Stimulated activated CD8-positive, alpha-beta memory T cell treated with anti-CD3 and anti-CD28 coated beads, Interleukin-15, amount 100 ng/mL, for 4 hours (primary cell): ENCODE measurements around the gene SHTN1.

ENCODE experiments used
- DNase-seq, 2 donors: peaks; one replicate each; pipeline ENCODE4 v3.0.0-alpha.2; 2020; ENCODE audit warnings: low read depth in 2 of 2

The SHTN1 gene, protein sequence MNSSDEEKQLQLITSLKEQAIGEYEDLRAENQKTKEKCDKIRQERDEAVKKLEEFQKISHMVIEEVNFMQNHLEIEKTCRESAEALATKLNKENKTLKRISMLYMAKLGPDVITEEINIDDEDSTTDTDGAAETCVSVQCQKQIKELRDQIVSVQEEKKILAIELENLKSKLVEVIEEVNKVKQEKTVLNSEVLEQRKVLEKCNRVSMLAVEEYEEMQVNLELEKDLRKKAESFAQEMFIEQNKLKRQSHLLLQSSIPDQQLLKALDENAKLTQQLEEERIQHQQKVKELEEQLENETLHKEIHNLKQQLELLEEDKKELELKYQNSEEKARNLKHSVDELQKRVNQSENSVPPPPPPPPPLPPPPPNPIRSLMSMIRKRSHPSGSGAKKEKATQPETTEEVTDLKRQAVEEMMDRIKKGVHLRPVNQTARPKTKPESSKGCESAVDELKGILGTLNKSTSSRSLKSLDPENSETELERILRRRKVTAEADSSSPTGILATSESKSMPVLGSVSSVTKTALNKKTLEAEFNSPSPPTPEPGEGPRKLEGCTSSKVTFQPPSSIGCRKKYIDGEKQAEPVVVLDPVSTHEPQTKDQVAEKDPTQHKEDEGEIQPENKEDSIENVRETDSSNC

DNA sequence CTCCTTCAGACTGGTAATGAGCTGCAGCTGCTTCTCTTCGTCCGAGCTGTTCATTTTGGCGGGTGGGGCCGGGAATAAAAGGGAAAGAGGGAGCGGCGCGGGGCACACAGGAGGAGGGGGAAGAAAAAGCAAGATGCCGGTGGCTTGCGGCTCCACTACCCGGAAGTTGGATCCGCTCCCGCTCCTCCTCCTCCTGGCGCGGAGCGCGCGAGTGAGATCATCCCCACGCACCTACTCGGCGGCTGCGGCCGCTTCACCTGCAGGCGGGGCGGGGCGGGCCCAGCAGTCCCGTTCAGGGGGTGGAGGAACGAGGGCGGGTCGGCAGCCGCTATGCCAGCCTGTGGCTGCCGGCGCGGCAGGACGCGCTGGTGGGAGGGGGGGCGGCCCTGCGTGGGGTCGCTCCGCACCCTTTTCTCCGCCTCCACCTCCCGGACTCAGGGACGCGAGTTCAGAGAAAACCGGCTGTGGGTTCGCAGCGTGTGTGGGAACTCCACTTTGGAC is at the start of gene SHTN1:
SHTN1 (minus strand) TSS at position 162 of the 501 bp plus-strand sequence; CDS start at position 54, 108 bp downstream.
- DNase-seq, result no peak

DNA sequence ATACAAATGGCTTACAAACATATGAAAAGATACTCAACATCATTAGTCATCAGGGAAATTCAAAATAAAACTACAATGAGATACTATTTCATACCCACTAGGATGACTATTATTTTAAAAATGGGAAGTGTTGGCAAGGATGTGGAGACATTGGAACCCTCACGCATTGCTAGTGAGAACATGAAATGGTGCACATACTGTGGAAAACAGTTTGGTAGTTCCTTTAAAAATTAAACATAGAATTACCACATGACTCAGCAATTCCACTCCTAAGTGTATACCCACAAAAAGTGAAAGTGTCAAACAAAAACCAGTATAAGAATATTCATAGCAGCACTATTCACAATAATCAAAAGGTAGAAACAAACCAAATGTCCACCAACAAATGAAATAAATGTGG is 48.5 kb upstream of the SHTN1 start:
- no peak for DNase-seq

DNA sequence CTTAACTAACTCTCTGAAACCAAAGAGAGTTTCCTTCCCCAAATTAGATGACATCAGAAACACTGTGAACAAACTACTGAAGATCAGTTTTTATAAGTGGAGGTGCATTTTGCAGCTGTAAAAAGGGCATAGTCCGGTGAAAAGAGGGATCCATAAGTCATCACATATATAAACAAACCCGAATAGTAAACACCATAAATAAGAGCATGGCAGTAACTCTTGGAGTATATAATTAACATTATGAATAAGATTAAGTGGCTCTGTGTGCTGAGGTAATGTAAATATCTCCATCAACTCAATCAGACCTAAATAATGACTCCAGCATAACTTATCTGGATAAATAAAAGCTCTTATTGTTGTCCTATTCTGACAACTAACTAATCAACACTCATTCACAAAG is 43.0 kb upstream of the SHTN1 start:
- no peak for DNase-seq

DNA sequence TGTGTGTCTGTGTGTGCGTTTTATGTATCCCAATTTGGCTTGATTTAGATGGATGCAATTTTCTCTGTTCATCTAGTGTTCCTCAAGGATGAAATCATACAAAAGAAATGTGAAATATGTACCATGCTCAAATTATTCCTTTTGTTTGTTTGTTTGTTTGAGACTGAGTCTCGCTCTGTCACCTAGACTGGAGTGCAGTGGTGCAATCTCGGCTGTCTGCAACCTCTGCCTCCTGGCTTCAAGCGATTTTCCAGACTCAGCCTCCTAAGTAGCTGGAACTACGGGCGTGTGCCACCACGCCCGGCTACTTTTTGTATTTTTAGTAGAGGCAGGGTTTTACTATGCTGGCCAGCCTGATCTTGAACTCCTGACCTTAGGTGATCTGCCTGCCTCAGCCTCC is 11.3 kb upstream of the SHTN1 start:
- DNase-seq, result no peak

DNA sequence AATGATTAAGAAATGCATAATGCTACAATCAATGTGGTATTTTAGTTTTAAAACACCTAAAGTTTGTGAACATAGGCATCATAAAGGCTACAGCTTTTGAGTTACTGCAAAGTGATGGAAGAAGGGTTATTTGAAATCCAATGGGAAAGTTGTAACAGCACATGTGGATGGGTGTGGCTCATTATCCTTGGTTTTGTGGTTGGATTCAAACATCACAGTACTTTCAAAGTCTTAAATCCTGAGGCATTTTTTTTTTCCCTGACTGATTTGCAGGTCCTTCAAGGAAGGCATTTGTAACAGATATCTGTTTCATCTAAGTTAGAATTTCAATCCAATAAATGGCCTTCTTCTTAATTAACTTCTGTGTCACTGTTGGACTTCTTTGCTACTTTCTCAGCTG is 9.8 kb upstream of the SHTN1 start:
- DNase-seq, result no peak

DNA sequence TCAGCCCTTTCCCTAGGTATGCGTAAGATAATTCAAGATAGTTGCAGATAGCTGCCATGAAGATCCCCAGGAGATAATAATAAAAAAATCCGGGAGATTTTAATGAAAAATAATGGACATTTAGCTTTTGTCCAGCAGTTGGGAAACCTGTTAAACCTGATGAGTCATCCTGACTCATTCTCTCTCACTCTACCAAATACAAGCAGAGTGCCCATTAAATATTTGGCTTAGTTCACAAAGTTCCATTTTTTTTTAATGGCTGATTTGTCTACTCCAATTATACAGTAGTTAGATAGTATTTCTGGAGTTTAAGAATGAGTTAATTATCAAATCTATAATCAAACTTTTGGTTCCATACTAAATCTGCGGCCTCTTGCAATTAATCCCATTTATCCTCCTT is 2.1 kb upstream of the SHTN1 start:
- DNase-seq, result no peak

DNA sequence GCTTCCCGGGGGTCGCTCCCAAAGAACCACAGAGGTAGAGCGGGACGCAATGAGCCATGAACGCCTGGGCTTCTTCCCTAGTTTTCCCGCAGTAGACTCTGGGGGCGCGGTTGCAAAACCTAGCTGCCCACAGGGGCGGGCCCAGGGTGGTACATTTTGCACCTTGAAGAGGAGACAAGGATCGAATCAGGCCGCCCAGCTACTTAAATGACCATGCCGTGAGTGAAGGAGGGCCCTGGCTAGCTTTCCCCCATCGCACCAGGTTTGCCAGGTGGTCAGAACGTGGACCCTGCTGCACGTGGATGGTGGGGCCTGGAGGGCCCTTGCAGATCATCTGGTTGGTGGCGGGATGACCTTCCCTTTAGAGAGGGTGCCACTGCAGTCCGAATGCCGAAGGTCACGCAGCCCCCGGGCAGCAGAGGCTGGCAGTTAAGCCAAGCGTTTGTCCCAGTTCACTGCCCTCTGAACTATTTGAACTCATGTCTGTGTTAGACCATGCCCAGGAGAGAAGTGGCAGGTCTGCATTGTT is 604 bp upstream of the SHTN1 start:
- DNase-seq, result no peak

DNA sequence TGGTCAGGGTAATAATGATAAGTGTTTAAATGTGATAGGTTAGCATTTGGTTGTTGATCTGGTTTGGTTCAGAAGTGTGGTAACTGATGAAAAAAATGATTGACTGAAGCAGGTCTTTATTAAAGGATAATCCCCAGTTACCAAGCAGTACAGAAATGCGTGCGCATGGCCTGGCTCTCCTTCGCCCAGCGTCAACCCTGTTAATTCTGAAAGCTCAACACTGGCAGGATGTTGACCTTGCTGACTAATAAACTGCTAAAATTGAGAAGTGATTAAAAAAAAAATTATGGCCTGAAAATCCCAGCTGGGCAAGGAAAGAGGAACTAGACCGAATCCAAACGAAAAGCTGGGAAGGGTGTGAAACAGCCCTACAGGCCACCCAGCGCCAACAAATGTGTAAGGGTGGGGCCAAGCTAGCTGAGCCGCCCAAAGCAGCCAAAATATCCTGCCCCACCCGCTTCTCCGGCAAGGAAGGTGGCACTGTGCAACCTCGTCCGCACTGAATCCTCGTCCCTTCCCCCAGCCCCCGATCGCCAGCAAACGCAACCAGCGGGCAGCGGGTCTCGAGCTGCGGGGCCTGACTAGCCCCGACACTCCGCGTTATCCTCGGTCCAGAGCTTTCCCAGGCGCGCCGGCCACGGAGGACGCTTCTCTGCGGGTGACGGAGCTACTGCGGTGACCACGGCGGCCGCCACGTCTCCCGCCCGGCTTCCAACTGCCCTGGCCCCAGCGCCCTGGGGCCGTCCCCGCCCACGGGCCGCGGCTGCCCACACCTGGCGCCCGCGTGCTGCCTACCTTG is 561 bp downstream of the SHTN1 start:
- no peak for DNase-seq

DNA sequence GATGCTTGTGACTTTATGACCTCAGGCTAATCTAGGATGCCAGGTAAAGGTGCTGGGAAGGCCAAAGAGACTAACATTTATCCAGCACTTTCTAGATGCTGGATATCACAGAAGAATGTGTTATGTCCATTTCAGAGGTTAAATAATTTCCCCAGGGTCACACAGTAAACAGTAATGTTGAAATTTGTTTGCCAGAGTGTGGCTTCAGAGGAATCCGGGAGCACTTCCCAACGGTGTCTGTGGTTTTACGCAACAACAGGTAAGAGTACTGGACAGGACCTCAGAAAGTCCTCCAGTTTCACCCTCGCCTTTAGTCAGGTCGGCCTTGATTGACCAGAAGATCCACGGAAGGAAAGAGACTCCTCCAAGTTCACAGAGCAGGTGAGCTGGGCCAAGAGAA is 1.7 kb downstream of the SHTN1 start:
- DNase-seq, result no peak

DNA sequence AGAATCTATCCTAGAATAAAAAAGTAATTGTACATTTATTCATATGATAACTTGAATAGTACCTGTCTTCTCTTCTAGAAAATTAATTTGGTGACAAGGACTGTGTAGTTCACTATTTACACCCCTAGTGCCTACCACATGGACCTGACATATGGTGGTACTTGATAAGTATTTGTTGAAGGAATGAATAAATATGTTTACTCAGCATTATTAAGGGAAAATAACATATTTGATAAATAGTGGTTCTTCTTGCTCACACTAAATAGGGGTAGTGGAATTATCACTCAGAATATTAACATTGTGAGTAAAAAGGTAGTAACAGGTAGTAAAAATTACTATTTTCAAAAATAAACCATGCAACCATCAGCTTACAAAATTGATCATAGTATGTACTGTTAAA is 2.8 kb downstream of the SHTN1 start:
- DNase-seq, result no peak

DNA sequence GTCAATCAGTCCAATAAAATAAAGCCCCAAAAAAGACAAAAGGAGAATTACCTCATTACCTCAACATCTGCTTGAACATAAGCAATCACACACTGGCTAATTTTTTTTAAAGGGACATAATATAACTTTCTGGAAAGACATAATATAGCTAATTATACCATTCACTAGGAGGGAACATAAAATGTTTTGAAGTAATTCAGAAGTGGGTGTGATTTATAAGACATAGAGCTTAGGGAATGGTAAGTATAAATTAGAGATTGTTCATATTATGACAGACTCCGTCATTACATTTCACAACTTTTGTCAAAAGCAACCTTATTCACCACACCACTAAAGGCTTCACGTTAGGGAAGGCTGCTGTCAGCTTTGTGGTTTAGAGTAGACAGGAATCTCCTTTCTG is 3.8 kb downstream of the SHTN1 start:
- DNase-seq, result no peak

DNA sequence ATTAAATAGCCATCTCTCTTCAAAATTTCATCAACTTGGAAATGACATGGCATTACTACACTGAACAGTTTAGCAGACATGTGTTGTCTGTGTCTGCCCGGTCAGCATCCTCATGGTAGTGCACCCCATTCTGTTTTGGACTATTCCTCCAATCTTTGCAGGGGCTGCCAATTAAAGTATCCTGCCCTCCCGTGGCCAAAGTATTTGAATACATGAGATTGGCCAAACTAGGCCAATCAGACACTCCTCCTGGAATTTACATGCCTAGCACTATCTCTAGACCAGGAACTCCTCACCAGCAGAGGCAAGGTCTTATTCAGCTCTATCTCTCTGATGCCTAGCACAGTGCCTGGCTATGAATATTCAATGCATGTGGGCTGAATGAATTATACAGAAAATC is 4.4 kb downstream of the SHTN1 start:
- DNase-seq, result no peak

DNA sequence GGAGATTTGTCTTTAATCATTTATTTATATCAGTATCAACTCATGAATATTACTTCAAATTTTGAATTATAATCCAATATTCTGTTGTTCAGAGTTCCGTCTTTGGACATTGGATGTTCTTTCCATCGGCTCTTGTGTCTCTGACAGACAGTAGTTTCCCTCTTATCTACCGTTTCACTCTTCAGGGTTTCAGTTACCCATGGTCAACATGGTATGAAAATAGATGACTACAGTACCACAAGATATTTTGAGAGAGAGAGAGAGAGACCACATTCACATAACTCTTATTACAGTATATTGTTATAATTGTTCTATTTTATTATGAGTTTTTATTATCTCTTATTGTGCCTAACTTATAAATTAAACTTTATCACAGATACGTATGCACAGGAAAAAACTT is 6.8 kb downstream of the SHTN1 start:
- DNase-seq, result no peak

DNA sequence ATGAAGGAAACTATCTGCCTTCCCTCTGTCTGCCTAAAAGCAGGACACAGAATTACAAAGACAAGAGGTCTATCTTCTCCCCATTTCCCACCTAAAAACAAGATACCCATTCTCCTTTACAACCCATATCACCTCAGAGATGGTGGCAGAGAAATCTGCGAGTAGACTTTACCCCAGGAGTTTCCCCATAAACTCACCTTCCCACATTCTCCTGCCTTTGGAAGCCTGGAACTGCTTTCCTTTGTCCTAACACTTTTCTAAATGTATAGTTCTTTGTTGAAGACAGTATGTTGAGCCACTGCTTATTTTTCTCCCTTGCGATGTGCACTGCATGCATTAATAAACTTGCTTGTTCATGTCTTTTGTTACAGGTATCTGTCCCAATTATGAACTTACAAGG is 8.0 kb downstream of the SHTN1 start:
- DNase-seq, result no peak

DNA sequence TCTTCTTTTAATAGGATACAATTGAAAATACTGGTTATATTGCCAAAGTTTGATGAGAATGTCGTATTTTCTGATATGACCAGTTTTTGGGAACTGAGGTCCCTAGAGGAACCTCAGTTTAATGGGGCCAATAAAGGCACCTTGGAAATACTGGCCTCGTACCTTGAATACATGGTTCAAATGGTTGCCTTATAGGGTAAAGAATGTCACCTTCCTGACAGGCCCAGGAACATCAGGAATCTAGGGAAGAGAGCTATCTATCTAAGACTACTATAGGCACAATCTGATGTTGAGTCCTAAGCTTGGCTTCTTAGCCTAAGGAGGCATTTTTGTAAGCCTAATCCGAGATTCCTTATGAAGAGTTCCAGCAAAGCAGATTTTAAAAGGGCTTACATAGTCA is 9.3 kb downstream of the SHTN1 start:
- DNase-seq, result no peak

DNA sequence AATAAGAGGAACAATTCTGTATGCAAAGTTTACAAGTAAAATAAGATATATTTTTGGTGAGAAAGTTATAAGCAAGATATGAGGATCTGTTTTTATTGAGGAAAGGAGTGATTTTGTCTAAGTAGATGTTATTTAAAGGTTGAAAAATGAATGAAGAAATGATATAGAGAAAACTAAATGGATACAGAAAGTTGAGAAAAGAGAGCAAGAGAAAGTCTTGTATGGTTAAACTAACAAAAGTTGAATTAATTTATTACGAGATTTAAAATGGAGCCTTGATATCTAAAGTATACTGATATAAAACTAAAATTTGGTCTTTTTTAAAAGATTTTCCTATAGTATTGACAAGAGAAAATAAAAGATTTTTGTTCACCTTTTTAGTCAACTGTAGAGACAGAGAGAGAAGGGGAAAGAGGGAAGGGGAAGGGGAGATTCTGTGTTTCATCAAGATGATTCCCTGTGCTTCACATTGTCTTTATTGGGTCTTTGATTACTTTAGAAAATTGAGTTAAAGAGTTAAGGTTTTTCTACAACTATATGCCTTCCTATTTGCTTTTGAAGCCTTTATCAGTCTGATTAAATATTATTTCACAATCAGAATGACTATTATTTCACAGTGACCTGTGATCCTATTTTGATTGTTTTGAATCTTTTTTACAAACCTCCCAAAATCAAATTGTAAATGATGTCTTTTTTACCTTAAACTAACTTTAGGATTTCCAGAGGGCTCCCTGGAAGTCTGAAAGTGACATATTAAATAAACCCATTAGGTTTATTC is 10.7 kb downstream of the SHTN1 start:
- no peak for DNase-seq

DNA sequence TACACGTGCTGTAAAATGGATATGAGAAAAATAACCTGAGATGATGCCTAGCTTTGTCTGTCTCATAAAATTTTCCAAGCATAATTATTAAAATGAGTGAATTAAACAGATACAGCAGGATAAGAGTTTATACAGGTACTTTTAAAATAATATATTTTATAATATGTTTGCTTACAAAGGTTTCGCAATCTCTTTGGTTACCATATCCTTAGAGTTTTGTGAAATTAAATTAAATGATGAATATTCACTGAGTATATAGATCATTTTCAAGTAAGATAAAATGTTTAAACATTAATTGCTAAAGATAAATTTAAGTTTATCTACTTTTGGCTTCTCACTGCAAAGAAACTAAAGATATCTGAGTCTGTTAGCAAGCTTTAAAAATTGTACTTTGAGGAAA is 11.4 kb downstream of the SHTN1 start:
- DNase-seq, result no peak

DNA sequence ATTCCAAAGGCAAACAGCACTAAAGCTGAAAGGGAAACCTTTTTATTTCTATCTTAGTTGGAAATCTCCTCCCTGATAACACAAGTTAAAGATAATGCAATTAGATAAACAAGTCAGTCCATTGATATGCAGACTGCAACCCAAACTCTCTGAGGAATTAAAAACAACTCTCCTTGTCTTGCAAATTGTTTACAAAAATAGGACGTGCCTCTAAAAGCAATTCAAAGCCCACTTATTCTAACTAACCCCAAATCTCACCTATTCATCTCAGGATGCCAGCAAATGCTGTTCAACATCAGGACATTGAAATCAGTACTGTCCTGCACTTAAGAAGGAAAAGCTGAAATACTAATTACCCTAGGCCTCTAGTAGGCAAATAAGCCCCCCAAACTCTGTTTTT is 12.8 kb downstream of the SHTN1 start:
- no peak for DNase-seq

DNA sequence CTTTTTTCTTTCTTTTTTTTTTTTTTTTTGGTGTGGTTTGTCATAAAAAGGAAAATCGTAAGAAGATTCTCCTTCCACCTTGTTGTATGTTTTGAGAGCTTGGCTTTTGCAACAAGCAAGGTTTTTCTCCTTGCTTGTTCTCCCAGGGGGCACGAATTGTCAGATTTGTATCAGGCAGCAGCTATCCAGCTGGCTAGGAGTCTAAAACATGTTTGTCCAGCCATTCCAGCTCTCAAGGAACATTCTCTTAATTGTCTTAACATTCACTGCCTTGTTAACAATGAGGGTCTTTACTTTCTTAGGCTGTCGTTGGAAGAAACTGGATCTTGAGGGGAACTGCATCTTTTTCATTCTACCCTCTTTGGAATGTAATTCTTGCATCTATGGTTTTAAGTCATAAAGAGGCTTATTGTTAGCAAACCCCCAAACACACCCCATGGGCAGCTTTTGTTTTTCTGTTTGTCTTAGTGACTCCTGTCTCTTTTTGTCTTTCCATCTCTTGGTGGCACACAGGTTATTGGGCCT is 14.6 kb downstream of the SHTN1 start:
- no peak for DNase-seq

DNA sequence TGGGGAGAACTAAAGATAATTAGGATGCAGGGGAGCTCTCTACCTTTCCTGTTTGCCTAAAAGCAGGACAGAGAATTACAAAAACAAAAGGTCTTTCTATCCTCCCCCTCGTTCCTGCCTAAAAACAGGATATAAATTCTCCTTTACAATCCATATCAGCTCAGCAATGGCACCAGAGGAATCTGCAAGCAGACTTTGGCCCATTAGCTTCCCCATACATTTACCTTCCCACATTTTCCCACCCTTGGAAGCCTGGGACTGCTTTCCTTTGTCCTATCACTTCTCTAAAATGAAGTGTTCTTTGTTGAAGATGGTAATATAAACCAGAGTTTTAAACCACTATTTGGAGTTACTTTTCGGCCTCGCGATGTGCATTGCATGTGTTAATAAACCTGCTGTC is 15.5 kb downstream of the SHTN1 start:
- DNase-seq, result no peak

DNA sequence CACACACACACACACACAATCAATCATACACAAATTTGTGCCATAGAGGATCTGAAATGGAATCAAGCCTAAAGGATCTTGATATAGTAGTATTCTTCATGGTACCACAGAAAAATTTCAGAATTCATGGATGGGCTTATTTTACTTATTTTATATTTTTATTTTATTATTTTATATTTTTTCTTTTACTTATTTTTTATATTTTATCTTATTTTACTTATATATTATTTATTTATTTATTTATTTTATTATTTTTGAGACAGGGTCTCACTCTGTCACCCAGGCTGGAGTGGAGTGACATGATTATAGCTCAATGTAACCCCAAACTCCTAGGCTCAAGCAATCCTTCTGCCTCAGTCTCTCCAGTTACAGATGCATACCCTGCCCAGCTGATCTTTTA is 16.7 kb downstream of the SHTN1 start:
- DNase-seq, result no peak
